WERI-Rb-1 (cell line): Measurements from ENCODE around the gene ARHGEF3.

Experiments
- DNase-seq: peaks from one replicate; pipeline ENCODE4 v3.0.0-alpha.2; 2020
- H3K27ac ChIP-seq: fragments of 250-450 bp; sonication (Bioruptor Pico); 2 replicates; pipeline ENCODE4 v1.5.1; 2020; ENCODE audit warnings: mild to moderate bottlenecking, moderate library complexity
- H3K27me3 ChIP-seq: fragments of 250-450 bp; sonication (Bioruptor Pico); 2 replicates; pipeline ENCODE4 v1.5.1; 2021; ENCODE audit warnings: mild to moderate bottlenecking, low read depth, moderate library complexity; ENCODE audit not compliant: insufficient read depth, severe bottlenecking
- H3K36me3 ChIP-seq: fragments of 250-450 bp; sonication (Bioruptor Pico); 2 replicates; pipeline ENCODE4 v1.5.1; 2020; ENCODE audit warnings: mild to moderate bottlenecking, moderate library complexity
- H3K4me3 ChIP-seq: 2 replicates; pipeline ENCODE4 v1.5.1; 2011; ENCODE audit warnings: low read depth, mild to moderate bottlenecking, control low read depth, low read length
- H3K9me3 ChIP-seq: fragments of 250-450 bp; sonication (Bioruptor Pico); 2 replicates; pipeline ENCODE4 v1.5.1; 2021; ENCODE audit warnings: mild to moderate bottlenecking, moderate library complexity; ENCODE audit not compliant: severe bottlenecking
- TF ChIP-seq, protein P1 (sequence below): IDR thresholded peaks from 2 replicates; pipeline ENCODE4 v1.5.1; 2011; ENCODE audit warnings: low read depth, mild to moderate bottlenecking, control low read depth, inconsistent platforms, low read length

Gene ARHGEF3

DNA sequence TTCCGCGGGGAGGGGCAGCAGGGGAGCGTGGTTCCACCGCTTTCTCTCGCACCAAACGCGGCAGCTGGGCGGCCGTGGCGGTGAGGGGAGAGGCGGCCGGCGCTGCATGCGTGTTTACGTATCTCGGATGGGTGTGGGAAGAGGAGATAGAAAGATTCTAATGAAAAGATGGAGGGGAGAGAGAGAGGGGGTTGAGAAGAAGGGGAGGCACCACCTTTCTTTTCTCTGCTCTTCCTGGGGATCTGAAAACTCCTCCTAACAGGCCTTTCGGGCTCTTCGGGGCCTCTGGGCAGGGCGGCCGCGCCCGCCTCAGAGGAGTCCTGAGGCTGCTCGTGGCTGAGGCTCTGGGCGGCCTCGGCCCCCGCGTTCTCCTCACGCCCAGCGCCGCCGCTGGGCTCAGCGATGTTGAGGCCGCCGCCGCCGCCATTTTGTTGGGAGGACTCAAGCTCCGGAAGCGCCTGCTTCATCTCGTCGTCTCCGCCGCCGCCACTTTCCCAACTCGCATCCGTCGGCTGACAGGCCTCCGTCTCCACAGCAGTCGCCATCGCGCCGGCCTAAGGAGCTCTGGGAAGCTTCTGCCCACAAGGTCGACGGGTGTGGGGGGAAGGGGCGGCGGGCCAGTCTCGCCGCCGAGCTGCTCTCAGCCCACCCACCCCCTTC lies 119.2 kb downstream of the ARHGEF3 start:
- Histone ChIP-seq H3K36me3 (peaks cover 22% of the 10 kb centered on the region), H3K4me3 (peak overlapping the region; percentile 95), H3K9me3 (peaks cover 10% of the 10 kb centered on the region), H3K27me3 (no peaks in the 10 kb centered on the region), H3K27ac (peak overlapping the region; percentile 97)
- DNase-seq = peak; percentile 69
- TF ChIP-seq, protein P1, sequence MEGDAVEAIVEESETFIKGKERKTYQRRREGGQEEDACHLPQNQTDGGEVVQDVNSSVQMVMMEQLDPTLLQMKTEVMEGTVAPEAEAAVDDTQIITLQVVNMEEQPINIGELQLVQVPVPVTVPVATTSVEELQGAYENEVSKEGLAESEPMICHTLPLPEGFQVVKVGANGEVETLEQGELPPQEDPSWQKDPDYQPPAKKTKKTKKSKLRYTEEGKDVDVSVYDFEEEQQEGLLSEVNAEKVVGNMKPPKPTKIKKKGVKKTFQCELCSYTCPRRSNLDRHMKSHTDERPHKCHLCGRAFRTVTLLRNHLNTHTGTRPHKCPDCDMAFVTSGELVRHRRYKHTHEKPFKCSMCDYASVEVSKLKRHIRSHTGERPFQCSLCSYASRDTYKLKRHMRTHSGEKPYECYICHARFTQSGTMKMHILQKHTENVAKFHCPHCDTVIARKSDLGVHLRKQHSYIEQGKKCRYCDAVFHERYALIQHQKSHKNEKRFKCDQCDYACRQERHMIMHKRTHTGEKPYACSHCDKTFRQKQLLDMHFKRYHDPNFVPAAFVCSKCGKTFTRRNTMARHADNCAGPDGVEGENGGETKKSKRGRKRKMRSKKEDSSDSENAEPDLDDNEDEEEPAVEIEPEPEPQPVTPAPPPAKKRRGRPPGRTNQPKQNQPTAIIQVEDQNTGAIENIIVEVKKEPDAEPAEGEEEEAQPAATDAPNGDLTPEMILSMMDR = no peak

DNA sequence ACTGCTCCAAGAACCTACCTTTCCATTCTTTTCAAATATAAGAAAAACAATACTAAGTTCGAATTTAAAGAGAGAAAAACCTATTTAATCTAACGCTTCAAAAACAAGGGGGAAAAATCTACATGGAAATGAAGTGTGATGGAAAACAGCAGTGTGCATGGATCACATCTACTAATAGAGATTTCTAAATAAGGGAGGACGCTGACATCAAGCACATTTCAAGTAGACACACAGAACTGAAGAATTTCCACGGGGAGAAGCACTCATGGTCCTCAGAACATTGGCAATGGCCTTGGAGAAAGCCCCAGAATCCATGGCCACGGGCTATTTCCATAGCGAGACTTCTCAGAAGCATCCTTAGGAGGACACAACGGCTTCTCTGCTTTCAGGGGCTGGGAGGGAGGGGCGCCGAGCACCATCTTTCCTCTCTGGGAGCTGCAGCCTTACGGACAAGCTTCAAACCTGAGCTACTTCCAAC lies 119.7 kb downstream of the ARHGEF3 start:
- H3K4me3 ChIP-seq = peak overlapping the region; percentile 95
- peaks cover 10% of the 10 kb centered on the region for H3K9me3 ChIP-seq
- peak overlapping the region; percentile 97 for H3K27ac ChIP-seq
- DNase-seq = peak; percentile 81
- TF ChIP-seq, protein P1 = no peak
- no peaks in the 10 kb centered on the region for H3K27me3 ChIP-seq
- peaks cover 22% of the 10 kb centered on the region for H3K36me3 ChIP-seq

DNA sequence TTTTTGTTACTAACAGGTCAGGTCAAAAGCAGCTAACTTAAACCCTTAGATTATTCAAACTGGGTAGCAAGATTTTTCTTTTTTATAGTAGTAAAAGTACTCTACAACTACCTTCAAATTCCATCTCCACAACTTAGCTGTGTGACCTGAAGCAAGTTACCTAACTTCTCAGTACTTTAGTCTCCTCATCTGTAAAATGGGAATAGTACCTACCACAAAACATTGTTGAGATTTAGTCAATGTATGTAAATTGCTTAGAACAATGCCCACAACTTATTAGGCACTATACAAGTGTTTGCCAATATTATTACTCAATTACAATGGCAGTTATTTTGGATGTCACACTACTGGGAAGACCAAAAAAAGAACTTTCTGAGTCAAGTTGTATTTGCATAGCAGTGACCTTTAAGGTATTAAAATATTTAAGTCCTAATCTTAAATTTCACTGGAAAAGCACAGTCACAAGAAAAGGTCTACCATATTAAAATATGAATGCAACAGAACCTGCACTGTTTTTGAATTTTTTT lies 121.6 kb downstream of the ARHGEF3 start:
- peaks cover 10% of the 10 kb centered on the region for H3K9me3 ChIP-seq
- H3K4me3 ChIP-seq = no peak overlapping the region
- H3K27me3 ChIP-seq = no peaks in the 10 kb centered on the region
- TF ChIP-seq, protein P1 = no peak
- H3K27ac ChIP-seq = no peak overlapping the region
- H3K36me3 ChIP-seq = peaks cover 22% of the 10 kb centered on the region
- DNase-seq = no peak
